NCI-H1105 (cell line): Measurements from ENCODE around the gene DNAH2.

Experiments
- DNase-seq: peaks from one replicate; lab custom pipeline; 2025; lab: John Stamatoyannopoulos, UW

The DNAH2 gene, protein sequence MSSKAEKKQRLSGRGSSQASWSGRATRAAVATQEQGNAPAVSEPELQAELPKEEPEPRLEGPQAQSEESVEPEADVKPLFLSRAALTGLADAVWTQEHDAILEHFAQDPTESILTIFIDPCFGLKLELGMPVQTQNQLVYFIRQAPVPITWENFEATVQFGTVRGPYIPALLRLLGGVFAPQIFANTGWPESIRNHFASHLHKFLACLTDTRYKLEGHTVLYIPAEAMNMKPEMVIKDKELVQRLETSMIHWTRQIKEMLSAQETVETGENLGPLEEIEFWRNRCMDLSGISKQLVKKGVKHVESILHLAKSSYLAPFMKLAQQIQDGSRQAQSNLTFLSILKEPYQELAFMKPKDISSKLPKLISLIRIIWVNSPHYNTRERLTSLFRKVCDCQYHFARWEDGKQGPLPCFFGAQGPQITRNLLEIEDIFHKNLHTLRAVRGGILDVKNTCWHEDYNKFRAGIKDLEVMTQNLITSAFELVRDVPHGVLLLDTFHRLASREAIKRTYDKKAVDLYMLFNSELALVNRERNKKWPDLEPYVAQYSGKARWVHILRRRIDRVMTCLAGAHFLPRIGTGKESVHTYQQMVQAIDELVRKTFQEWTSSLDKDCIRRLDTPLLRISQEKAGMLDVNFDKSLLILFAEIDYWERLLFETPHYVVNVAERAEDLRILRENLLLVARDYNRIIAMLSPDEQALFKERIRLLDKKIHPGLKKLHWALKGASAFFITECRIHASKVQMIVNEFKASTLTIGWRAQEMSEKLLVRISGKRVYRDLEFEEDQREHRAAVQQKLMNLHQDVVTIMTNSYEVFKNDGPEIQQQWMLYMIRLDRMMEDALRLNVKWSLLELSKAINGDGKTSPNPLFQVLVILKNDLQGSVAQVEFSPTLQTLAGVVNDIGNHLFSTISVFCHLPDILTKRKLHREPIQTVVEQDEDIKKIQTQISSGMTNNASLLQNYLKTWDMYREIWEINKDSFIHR (N-terminal part only)

DNA sequence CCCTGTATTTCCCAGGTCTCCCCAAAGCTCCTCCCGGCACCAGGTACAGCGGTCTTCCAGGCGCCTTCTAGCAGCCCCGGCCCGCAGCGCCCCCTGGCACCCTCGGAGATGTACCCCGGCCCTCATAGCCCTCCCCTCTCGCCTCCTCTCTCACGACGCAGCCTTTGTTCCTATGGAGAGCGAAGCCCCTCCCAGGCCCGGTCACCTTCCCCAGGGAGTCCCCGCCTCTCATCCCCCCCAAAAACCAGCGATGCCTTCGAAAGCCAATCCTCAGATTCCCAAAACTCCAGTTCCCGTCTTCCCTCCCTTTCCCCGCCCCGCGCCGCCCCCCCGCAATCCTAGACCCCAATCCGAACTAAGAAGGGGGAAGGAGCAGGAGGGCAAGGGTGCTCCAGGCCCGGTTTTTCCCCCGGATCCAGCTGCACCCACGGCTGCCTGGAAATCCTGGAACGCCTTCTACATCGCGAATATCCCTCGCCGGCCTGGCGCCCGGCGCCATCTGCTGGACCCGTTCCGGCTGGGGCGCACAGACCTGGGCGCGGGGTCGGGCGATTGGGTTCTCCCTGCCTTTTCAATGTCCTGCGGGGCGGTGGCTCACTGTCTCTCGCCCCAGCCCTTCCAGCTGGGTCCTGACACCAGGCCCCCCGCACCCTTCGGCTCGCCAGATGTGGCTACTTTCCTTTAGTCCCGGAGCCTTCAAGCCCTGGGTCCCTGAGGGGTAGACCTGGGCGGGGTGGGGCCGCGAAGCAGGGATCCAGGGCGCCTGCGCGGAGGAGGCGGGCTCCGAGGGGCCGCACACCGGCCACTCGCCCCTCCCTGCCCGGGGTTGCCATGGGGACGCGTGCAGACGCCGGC is at the start of gene DNAH2:
Gene DNAH2, plus strand, starts transcription at position 844 of the 855 bp plus-strand sequence. CDS start 1,991 bp downstream, outside the sequence.
- DNase-seq, result peak; percentile 99

DNA sequence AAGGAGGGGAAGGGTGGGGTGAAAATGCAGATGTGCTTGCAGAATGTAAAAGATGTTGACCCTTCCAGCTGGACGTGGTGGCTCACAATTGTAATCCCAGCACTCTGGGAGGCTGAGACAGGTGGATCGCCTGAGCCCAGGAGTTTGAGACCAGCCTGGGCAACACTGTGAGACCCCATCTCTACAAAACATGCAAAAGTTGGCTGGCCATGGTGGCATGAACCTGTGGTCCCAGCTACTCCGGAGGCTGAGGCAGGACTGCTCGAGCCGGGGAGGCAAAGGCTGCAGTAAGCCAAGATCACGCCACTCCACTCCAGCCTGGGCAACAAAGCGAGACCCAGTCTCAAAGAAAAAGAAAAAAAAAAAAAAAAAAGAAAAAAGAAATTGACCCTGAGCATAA is 49.1 kb upstream of the DNAH2 start:
- no peak for DNase-seq

DNA sequence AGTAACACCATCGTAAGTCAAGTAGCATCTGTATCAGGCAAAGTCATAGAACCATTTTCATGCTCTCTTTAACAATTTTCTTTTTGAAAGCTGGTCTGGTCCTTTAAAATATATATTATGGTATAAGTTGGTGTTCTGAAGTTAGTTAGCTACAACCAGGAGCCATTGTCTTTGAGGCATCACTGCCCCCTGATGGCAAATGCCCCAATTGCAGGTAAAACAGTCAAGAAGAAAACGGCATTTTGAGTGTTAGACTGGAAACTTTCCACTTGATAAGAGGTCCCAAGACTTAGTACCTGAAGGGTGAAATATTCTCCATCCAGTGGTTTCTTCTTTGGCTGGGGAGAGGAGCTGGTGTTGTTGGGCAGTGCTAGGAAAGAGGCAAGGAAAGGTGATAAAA is 44.3 kb upstream of the DNAH2 start:
- DNase-seq, result no peak

DNA sequence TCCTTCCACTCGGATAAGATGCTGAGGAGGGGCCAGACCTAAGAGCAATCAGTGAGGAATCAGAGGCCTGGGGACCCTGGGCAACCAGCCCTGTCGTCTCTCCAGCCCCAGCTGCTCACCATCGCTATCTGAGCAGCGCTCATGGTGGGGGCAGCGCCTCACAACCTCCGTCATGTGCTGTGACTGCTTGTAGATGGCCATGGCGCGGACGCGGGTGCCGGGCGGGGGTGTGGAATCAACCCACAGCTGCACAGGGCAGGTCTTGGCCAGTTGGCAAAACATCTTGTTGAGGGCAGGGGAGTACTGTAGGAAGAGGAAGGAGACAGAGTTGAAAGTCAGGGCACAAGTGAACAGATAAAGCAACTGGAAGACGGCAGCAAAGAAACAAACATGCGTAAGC is 42.6 kb upstream of the DNAH2 start:
- no peak for DNase-seq

DNA sequence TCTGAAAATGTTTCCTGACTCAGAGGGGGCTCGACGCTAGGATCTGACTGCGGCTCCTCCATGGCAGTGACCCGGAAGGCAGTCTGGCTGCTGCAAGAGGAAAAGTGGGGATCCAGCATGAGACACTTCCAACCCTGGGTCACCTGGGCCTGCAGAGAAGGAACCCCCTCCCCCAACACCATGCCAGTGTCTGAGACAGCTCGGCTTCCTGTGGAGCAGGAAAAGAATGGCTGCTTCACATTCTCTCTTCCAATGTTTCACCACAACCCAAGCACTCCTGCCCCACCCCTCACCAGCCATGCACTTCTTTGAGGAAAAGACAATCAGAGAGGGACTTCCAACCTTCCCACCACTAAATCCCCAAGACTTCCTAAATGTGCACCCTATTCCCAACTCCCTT is 41.0 kb upstream of the DNAH2 start:
- no peak for DNase-seq

DNA sequence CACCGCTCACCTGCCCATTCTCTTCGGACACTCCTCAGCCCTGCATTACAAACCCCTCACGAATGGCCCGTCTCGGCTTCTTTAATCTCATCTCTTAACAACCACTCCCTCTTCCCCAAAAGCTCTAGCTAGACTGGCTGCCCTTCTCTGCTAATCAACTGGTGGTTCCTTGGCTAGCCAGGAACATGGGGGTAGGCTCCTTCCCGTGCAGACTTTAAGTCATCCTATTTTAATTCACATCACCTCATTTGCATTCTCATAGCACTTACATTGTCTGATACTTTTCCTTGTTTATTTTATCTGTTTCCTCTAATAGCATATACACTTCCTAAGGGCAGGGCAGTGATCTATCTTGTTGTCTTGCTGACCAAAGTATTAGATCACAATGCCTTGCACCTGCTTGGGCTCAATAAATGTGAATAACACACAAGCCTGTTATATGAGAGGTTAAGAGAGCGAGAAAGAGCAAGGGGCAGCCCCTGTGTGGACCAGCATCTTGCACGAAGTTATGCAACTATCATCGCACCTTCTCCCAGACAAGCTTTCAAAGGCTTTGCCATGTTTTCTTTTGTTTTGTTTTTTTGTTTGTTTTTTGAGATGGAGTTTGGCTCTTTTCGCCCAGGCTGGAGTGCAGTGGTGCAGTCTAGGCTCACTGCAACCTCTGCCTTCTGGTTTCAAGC is 40.0 kb upstream of the DNAH2 start:
- no peak for DNase-seq

DNA sequence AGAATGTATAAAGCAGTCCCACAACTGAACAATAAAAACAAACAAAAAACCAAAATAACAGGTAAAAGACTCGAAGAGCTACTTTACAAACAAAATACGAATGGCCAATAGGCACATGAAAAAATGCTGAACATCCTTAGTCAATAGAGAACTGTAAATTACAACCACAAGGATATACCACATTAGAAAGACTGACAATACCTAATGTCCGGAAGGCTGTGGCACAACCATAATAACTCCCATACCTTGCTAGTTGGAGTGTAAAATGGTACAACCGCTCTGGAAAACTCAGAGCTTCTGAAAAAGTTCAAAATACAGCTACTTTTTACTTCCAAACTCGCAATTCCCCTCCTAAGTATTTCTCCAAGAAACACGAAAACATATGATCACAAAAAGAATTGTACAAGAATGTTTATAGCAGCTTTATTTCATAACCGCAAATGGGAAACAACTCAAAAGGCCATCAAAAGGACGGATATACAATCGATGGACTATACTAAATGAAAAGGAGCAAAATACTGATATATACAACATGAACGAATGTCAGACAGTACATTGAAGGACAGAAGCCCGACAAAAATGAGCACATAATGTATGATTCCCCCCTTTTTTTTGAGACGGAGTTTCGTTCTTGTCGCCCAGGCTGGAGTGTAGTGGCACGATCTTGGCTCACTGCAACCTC is 32.6 kb upstream of the DNAH2 start:
- no peak for DNase-seq

DNA sequence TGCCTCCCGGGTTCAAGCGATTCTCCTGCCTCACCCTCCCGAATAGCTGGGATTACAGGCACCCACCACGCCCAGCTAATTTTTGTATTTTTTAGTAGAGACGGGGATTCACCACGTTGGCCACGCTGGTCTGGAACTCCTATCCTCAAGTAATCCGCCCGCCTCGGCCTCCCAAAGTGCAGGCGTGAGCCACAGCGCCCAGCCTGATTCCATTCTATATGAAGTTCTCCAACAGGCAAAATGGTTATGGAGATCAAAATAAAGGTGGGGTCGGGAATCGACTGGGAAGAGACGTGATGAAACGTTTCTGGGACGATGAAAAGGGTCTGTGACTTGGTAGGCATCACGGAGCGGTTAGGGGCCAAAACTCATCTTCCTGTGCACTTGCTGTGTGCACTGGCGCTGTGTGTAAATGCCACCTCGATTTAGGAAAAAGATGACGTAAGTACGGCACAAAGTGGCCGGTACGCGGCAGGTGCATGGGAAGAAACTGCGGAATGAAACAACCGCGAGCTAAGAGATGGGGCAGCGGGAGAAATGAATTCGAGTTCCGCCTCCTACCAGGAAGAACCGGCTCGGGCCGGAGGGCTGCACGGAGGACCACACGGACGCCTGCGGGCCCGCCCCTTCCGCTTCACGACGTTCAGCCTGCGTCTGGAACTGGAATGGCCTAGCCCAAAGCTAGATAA is 31.9 kb upstream of the DNAH2 start:
- peak; percentile 95 for DNase-seq

DNA sequence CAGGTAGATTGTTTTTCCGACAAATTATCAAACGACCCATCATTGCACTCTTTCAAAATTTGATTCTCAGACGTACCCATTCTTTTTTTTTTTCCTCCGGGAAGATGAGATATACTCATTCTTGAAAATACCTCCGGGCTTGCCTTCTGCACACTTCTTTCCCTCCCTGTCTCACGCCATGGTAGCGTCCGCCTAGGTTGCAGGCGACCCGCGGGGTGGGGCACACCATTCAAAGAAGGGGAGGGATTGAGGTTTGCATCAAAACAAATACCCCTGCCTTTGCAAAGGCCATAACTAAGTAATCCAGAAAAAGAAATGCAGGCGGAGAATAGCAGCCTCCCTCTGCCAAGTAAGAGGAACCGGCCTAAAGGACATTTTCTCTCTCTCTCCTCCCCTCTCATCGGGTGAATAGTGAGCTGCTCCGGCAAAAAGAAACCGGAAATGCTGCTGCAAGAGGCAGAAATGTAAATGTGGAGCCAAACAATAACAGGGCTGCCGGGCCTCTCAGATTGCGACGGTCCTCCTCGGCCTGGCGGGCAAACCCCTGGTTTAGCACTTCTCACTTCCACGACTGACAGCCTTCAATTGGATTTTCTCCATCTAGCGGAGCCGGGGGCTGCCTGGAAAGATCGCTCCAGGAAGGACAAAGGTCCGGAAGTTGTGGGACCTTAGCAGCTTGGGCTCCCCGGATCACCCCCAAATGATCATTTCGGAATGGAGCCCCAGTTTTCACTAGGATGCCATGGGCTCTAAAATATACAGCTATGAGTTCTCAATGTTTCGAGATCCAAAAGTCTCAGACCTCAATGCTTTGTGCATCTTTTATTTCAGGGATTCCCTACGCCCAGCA is 31.1 kb upstream of the DNAH2 start:
- peak; percentile 90 for DNase-seq

DNA sequence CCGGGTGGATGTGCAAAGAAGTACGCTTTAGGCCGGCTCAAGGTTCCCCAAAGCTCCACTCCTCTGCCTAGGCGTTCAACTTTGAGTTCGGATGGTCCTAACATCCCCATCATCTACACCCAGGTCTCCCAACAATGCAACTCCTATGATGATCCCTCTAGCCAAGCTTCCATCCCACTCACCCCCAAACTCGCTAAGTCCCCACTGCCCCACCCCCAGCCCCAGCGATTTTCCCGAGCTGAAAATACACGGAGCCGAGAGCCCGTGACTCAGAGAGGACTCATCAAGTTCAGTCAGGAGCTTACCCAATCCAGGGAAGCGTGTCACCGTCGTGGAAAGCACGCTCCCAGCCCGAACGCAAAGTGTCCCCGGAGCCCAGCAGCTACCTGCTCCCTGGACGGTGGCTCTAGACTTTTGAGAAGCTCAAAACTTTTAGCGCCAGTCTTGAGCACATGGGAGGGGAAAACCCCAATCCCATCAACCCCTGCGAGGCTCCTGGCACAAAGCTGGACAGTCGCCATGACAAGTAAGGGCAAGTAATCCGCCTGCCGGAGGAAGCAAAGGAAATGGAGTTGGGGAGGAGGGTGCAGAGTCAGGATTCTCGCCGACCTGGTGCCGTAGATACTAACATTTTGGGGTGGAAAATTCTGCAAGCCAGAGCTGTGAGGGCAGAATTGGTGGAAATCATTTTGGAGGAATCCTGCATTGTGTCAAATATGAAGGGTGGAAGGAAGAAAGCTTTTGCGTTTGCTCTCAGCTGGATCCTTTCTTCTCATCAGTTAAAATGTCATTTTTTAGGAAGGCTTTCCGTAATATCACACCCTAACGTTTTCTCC is 30.3 kb upstream of the DNAH2 start, which contains the start of gene TP53:
Gene TP53, minus strand, starts transcription at position 419 of the 836 bp plus-strand sequence. CDS start 10,896 bp downstream, outside the sequence.
- peak; percentile 97 for DNase-seq

DNA sequence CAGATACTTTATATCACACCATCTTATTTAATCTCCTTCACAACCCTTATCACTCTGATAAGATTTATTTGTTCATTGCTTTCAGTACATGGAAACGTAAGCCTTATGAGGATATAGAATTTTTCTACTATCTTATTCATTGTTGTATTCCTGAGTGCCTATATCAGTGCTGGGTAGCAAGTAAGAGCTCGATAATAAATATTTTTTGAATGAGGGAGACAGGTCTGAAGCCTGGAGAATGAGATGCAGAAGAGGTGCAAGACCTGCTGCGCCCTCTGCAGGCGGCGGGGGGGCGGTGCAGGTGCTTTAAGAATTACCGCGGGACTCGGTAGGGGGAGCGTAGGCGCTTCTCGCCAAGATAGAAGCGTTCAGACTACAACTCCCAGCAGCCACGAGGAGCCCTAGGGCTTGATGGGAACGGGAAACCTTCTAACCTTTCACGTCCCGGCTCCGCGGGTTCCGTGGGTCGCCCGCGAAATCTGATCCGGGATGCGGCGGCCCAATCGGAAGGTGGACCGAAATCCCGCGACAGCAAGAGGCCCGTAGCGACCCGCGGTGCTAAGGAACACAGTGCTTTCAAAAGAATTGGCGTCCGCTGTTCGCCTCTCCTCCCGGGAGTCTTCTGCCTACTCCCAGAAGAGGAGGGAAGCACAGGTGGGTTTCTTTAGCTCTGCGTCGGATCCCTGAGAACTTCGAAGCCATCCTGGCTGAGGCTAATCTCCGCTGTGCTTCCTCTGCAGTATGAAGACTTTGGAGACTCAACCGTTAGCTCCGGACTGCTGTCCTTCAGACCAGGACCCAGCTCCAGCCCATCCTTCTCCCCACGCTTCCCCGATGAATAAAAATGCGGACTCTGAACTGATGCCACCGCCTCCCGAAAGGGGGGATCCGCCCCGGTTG is 29.4 kb upstream of the DNAH2 start, which contains the start of gene WRAP53:
Gene WRAP53, plus strand, starts transcription at position 570 of the 900 bp plus-strand sequence. Its CDS starts 172 bp downstream, at position 742.
- peak; percentile 99 for DNase-seq

DNA sequence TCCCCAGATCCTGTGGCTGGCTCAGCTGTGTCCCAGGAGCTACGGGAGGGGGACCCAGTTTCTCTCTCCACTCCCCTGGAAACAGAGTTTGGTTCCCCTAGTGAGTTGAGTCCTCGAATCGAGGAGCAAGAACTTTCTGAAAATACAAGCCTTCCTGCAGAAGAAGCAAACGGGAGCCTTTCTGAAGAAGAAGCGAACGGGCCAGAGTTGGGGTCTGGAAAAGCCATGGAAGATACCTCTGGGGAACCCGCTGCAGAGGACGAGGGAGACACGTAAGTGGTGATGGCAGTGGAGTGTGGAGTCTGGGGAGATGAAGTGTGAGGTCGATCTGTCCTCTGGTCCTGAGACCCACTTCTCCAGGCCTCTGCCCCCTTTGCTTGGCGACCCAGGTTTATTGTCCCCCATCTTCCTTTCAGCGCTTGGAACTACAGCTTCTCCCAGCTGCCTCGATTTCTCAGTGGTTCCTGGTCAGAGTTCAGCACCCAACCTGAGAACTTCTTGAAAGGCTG is 28.7 kb upstream of the DNAH2 start:
- no peak for DNase-seq

DNA sequence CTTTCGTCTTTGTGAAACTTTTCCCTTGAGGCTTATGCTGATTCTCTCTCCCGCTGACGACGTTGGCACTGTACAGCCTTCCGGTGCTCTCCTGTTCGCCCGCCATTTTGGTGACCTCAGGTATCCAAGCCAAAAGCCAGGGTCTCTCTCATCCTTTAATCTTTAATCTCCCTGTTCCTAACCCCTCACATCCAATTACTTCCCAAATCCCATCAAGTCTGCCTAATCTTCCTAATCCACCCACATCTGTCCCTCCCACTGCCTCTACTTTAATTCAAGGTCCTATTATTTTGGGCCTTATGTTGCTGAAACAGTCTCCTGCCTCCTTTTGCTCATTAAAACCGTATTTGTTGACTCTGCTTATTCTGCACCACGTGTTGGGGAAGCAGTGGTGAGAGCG is 22.0 kb upstream of the DNAH2 start:
- no peak for DNase-seq

DNA sequence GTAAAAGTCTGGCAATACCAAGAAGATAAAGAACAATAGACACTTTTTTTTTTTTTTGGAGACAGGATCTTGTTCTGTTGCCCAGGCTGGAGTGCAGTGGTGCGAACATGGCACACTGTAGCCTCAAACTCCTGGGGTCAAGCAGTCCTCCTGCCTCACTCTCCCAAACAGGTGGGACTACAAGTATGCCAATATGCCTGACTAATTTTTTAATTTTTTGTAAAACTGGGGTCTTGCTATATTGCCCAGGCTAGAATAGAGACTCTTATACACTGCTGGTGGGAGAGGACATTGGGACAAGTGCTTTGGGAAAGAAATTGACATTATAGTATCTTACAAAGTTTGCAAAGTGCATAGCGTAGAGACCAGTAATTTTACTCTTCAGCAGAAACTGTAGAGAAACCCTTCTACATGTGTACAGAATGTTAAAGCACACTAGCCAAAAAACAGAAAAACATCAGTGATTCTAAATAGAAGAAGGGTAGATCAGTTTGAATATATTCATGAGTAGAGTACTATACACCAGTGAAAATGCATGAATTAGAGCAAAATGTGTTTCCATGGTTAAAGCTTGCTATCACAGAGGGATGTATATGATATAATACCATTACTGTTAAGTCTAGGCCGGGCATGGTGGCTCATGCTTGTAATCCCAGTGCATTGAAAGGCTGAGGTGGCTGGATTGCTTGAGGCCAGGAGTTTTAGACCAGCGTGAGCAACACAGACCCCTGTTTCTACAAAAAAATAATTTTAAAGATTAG is 19.5 kb upstream of the DNAH2 start:
- no peak for DNase-seq

DNA sequence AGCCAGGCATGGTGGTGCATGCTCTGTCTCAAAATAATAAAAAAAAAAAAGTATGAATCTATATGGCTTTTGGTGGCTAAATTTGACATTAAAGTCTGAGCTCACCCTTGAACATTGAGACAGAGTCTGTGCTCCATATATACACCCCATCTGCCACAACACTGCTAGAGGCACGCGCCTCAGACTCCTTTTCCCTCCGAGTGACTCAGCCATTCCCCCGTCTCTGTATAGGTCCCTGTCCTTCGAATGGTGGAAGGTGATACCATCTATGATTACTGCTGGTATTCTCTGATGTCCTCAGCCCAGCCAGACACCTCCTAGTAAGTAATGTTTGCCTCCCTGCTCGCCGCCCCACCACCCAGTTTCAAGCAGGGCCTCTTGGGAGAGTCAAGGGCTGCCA is 17.0 kb upstream of the DNAH2 start:
- no peak for DNase-seq

DNA sequence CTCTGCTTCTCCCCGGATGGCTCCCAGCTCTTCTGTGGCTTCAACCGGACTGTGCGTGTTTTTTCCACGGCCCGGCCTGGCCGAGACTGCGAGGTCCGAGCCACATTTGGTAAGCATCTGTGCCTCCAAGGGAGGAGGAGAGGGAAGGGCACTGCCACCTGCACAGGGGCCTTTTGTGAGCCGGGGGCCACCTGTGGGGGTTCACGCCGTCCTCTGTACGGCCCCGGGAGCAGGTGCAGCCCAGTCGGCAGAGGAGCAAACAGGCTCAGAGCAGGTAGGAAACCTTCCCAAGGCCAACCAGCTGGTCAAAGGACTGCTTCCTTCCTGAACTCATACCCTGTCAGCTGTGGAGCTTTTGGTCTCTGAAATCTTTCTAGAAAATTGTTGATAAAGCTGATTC is 15.9 kb upstream of the DNAH2 start:
- DNase-seq, result no peak
